K562 (cell line): ENCODE data around the gene UGT1A5. TPM values are rescaled to one million over a fixed set of nuclear protein-coding genes. Genes with fewer than 3 reads are reported as not detected.

Experiments used
- ATAC-seq: fragments of 200-7000 bp; cut with Tn5 transposase; 3 replicates; pipeline ENCODE4 v1.9.1; 2020; ENCODE audit warnings: moderate library complexity
- BruUV-seq: library from RNA; stranded (reverse); fragments of 400-500 nt; replicated peaks from 2 replicates; lab custom pipeline; 2021; lab: Mats Ljungman, UMichigan
- CTCF ChIA-PET: fragments of 300-600 bp; formaldehyde crosslinking; extraction: SDS; loops from one replicate; lab custom pipeline; 2021; ENCODE audit warnings: low intra/inter-chr PET ratio; lab: Yijun Ruan, JAX
- POLR2A ChIA-PET: fragments of 300-600, 350-650 bp; sonication (Branson Sonifier 250); formaldehyde crosslinking; extraction: SDS; loops from one replicate; lab custom pipeline; 2021; ENCODE audit warnings: antibody characterized with exemption, inconsistent platforms; lab: Yijun Ruan, JAX
- DNase-seq, 4 experiments: peaks; one replicate each; pipeline versions ENCODE4 v3.0.0 to v3.0.0-alpha.2; 2011 to 2018; ENCODE audit warnings: low spot score in 3 of 4, mixed read lengths in 3 of 4; ENCODE audit errors: extremely low read depth in 1 of 4
- FAIRE-seq: peaks from 2 replicates; lab custom pipeline; 2011; peaks lifted over from hg19 to GRCh38; lab: Jason Lieb, UNC
- H2AFZ ChIP-seq: 2 replicates; pipeline ENCODE4 v1.6.0; 2011; ENCODE audit warnings: low read depth, low read length, control low read depth, inconsistent platforms
- H3K27ac ChIP-seq: fragments of 200-600 bp; 3 replicates; pipeline ENCODE4 v1.8.0; 2011; ENCODE audit warnings: low read depth, mild to moderate bottlenecking, control low read depth, inconsistent platforms, low read length, moderate library complexity, mixed read lengths; ENCODE audit errors: extremely low read depth
- H3K27me3 ChIP-seq, 2 experiments: fragments of 300-600 bp in 1 of 2; 2 replicates in 1 of 2; 3 replicates in 1 of 2; pipeline versions ENCODE4 v1.6.0 to v1.8.0; 2011; ENCODE audit warnings: inconsistent platforms in 2 of 2, low read length in 2 of 2, mild to moderate bottlenecking in 1 of 2, mixed read lengths in 1 of 2, moderate library complexity in 1 of 2; ENCODE audit not compliant: control insufficient read depth in 2 of 2, insufficient read depth in 2 of 2
- H3K36me3 ChIP-seq: fragments of 300-600 bp; 3 replicates; pipeline ENCODE4 v1.8.0; 2011; ENCODE audit warnings: mild to moderate bottlenecking, low read length, inconsistent platforms; ENCODE audit not compliant: control insufficient read depth, insufficient read depth
- H3K4me1 ChIP-seq, 2 experiments: fragments of 200-600 bp in 1 of 2; replicated peaks in 1 of 2; 2 replicates in 1 of 2; 3 replicates in 1 of 2; pipeline versions ENCODE4 v1.5.1 to v1.8.0; 2011; ENCODE audit warnings: inconsistent platforms in 2 of 2, low read length in 2 of 2, mild to moderate bottlenecking in 1 of 2, mixed read lengths in 1 of 2, moderate library complexity in 1 of 2; ENCODE audit not compliant: control insufficient read depth in 2 of 2, insufficient read depth in 2 of 2
- H3K4me2 ChIP-seq: 2 replicates; pipeline ENCODE4 v1.6.1; 2011; ENCODE audit warnings: low read length, control low read depth, inconsistent platforms, mixed read lengths; ENCODE audit not compliant: insufficient read depth
- H3K4me3 ChIP-seq: fragments of 200-600 bp; sonication (generic), shearing (Covaris generic); 2 replicates; pipeline ENCODE4 v1.5.1; 2016; ENCODE audit warnings: control low read depth, inconsistent platforms
- H3K79me2 ChIP-seq: fragments of 200-600 bp; 3 replicates; pipeline ENCODE4 v1.8.0; 2011; ENCODE audit warnings: low read length, inconsistent platforms; ENCODE audit not compliant: control insufficient read depth, insufficient read depth
- H3K9ac ChIP-seq, 2 experiments: 2 replicates each; pipeline versions ENCODE4 v1.6.0 to v1.6.1; 2011; ENCODE audit warnings: low read depth in 2 of 2, low read length in 2 of 2, control low read depth in 1 of 2, inconsistent platforms in 1 of 2, mild to moderate bottlenecking in 1 of 2, mixed read lengths in 1 of 2; ENCODE audit not compliant: insufficient read depth in 1 of 2
- H3K9me1 ChIP-seq: one replicate; pipeline ENCODE4 v1.6.0; 2011; ENCODE audit warnings: inconsistent platforms, mild to moderate bottlenecking, low read length, moderate library complexity; ENCODE audit not compliant: control insufficient read depth, insufficient read depth
- H3K9me3 ChIP-seq: replicated peaks from 2 replicates; pipeline ENCODE4 v1.5.1; 2011; ENCODE audit warnings: low read depth, low read length, inconsistent platforms; ENCODE audit not compliant: control insufficient read depth, insufficient read depth
- H4K20me1 ChIP-seq: replicated peaks from 2 replicates; pipeline ENCODE4 v1.6.1; 2011; ENCODE audit warnings: low read length, inconsistent platforms, mixed read lengths; ENCODE audit not compliant: control insufficient read depth, insufficient read depth
- CBX1 ChIP-seq: sonication (generic); IDR thresholded peaks from 2 replicates; pipeline ENCODE4 v1.6.1; 2016; ENCODE audit warnings: antibody characterized with exemption, low read depth, mild to moderate bottlenecking
- DPF2 ChIP-seq: fragments of 450-650 bp; IDR thresholded peaks from 2 replicates; pipeline ENCODE4 v1.6.1; 2016
- E2F8 ChIP-seq: fragments of 450-650 bp; IDR thresholded peaks from 2 replicates; pipeline ENCODE4 v1.7.1; 2018; ENCODE audit warnings: mild to moderate bottlenecking, low read depth; ENCODE audit not compliant: partially characterized antibody
- ESRRB ChIP-seq: fragments of 250-450 bp; sonication (Bioruptor Pico); IDR thresholded peaks from 2 replicates; pipeline ENCODE4 v1.5.0; 2020; ENCODE audit warnings: mild to moderate bottlenecking, moderate library complexity, borderline replicate concordance
- KAT2B ChIP-seq: IDR thresholded peaks from one replicate; pipeline ENCODE4 v1.6.1; 2012; ENCODE audit warnings: low read depth, mild to moderate bottlenecking, control low read depth, inconsistent platforms, low read length, moderate library complexity
- MAFF ChIP-seq: IDR thresholded peaks from 2 replicates; pipeline ENCODE4 v1.6.1; 2012; ENCODE audit warnings: low read length, improper control_type of control experiment
- MTA2 ChIP-seq: fragments of 450-650 bp; IDR thresholded peaks from 2 replicates; pipeline ENCODE4 v1.6.1; 2016; ENCODE audit warnings: low read depth
- NBN ChIP-seq: fragments of 450-650 bp; IDR thresholded peaks from 2 replicates; pipeline ENCODE4 v1.6.1; 2016; ENCODE audit warnings: low read depth, mild to moderate bottlenecking
- NCOR1 ChIP-seq: fragments of 450-650 bp; IDR thresholded peaks from 2 replicates; pipeline ENCODE4 v1.6.1; 2016; ENCODE audit warnings: mild to moderate bottlenecking, moderate library complexity
- POLR3A ChIP-seq: IDR thresholded peaks from 2 replicates; pipeline ENCODE4 v1.6.1; 2011; ENCODE audit warnings: borderline replicate concordance, mild to moderate bottlenecking, moderate library complexity; ENCODE audit not compliant: insufficient read length, insufficient read depth; ENCODE audit errors: extremely low read depth
- PRPF4 ChIP-seq: fragments of 200-400 bp; formaldehyde crosslinking; IDR thresholded peaks from one replicate; pipeline ENCODE4 v1.6.1; 2017; ENCODE audit warnings: low read length, low read depth, mild to moderate bottlenecking; ENCODE audit not compliant: insufficient read depth, poor library complexity, severe bottlenecking
- SMARCA4 ChIP-seq: fragments of 450-650 bp; IDR thresholded peaks from 2 replicates; pipeline ENCODE4 v1.6.1; 2016
- ZBTB9 ChIP-seq: fragments of 450-650 bp; formaldehyde crosslinking; IDR thresholded peaks from 2 replicates; pipeline ENCODE4 v1.4.0; 2020; ENCODE audit warnings: mild to moderate bottlenecking, moderate library complexity
- WGBS: fragments of 100-300 bp; shearing (Covaris generic); methylation state at CpG from one replicate; pipeline ENCODE4 v1.1.6; 2016; ENCODE audit warnings: low coverage, mixed read lengths; ENCODE audit not compliant: insufficient coverage; ENCODE audit errors: missing lambda C conversion rate; 5-methylcytosine and 5-hydroxymethylcytosine counted together
- in situ Hi-C: fragments of 300-500 bp; cut with MboI; formaldehyde crosslinking; loops from 4 replicates; pipeline ENCODE4 v1.15.0; 2018; ENCODE audit warnings: inconsistent platforms, mixed read lengths
- intact Hi-C: fragments of 100-400 bp; cut with micrococcal nuclease; formaldehyde crosslinking; loops from 2 replicates; pipeline ENCODE4 v1.14.2; 2022
- polyA plus RNA-seq, 8 experiments: library from polyadenylated mRNA; depleted of rRNA in 4 of 8; stranded (reverse) in 5 of 8; unstranded in 3 of 8; fragments of >200 nt; fragmentation: Nextera tagmentation in 2 of 8; fragmentation: Illumina TruSeq in 1 of 8; extraction: Ambion mirVana in 2 of 8; extraction: Trizol in 1 of 8; gene quantifications; 2 replicates each; pipeline versions ENCODE4 v1.2.1 to v1.2.3, GENCODE V29; 2011 to 2014; ENCODE audit warnings: inconsistent platforms in 1 of 8, missing spikeins in 1 of 8
- total RNA-seq, 7 experiments: library from RNA; depleted of rRNA in 6 of 7; stranded (reverse); fragments of >200 nt in 6 of 7; fragmentation: Illumina TruSeq in 2 of 7; extraction: Trizol in 2 of 7; gene quantifications; 2 replicates each; pipeline versions ENCODE4 v1.2.1 to v1.2.3, GENCODE V29; 2011 to 2021; ENCODE audit warnings: low replicate concordance in 1 of 7

UGT1A5 gene
- total and polyA plus RNA-seq, 9 of the 15 experiments (the other 6 are each of a cell fraction or from before 2014, with no cell fraction given): not detected

- Histone ChIP-seq H3K9ac (no peak overlapping the region), H4K20me1 (no peaks in the 10 kb centered on the region), H3K4me2 (no peak overlapping the region), H3K4me1 (no peaks in the 10 kb centered on the region; a peak in 1 of 5 replicates), H3K36me3 (no peaks in the 10 kb centered on the region), H3K9me3 (no peaks in the 10 kb centered on the region), H2AFZ (no peak overlapping the region), H3K9me1 (no peaks in the 10 kb centered on the region), H3K4me3 (no peak overlapping the region), H3K27me3 (peaks cover 2 to 28% of the 10 kb centered on the region in 2 experiments; a peak in 3 of 5 replicates), H3K27ac (no peak overlapping the region), H3K79me2 (no peaks in the 10 kb centered on the region)
- ChIA-PET POLR2A (interaction anchor here (0.6 to 0.8 kb wide), 2 partner anchors 10 to 167 kb away, joined by 3 to 4 read pairs; no protein-coding TSS in a partner anchor), CTCF (no interaction called here)
- in situ Hi-C loops: no loop called here
- BruUV-seq: no TSS peak
- intact Hi-C loops: no loop called here
- DNase-seq: no peak
- no peak for ATAC-seq
- WGBS: 4% methylated on average over 3 of the region's 3 CpGs
- TF ChIP-seq CBX1 (no peak), POLR3A (no peak), NCOR1 (no peak), E2F8 (no peak), DPF2 (no peak), NBN (no peak), MAFF (no peak), PRPF4 (no peak), KAT2B (no peak), ESRRB (CRISPR knock-in tag) (no peak), MTA2 (no peak), ZBTB9 (CRISPR knock-in tag) (no peak), SMARCA4 (no peak)
- no peak for FAIRE-seq
Measured at GRCh38 chr2:233813236-233814055, 100.7 kb downstream of the UGT1A5 start.
